Parietal lobe (tissue), 2 donors: ENCODE measurements around the gene SHISA8. TPM values are rescaled to one million over a fixed set of nuclear protein-coding genes. Genes with fewer than 3 reads are reported as not detected.
A peak's percentile ranks its signal among the peaks of the same experiment; 100 is the strongest.

Experiments used
- small RNA-seq: library from RNA; depleted of rRNA; stranded (forward); fragments of <200 nt; gene quantifications from one replicate; pipeline ENCODE3, GENCODE V24; 2014; ENCODE audit warnings: low replicate concordance
- total RNA-seq: library from RNA; depleted of rRNA; stranded (reverse); fragments of >200 nt; gene quantifications from one replicate; pipeline ENCODE4 v1.2.3, GENCODE V29; 2014

The SHISA8 gene
- total RNA-seq, result not detected

GRCh38 chr22:41915035-41915785 lies at the start of gene SHISA8:
SHISA8 (minus strand) TSS chr22:41915074; CDS start chr22:41914667, 407 bp downstream.

GRCh38 chr22:41951898-41952474 lies 37.1 kb upstream of the SHISA8 start, which contains the start of gene SMIM45:
SMIM45 (plus strand) TSS chr22:41952150.

GRCh38 chr22:41946629-41947423 lies 32.0 kb upstream of the SHISA8 start, which contains the start of gene CENPM:
CENPM (minus strand) TSS chr22:41947152; CDS start chr22:41947076, 76 bp downstream.

Small RNAs within 50 kb of the gene (small RNA-seq; reads per million reads assigned to genes)
- 1.6 reads per million, percentile 78 among the genes with 10 or more reads in this experiment for gene MIR33A

Other genes with a start within 250 kb of the SHISA8 start
- gene SNU13, start 226.2 kb downstream of the SHISA8 start, total RNA-seq, result 68.9 TPM
- gene MEI1, start 215.6 kb downstream of the SHISA8 start, total RNA-seq, result not detected
- 11.0 TPM for gene CCDC134, start 114.4 kb downstream of the SHISA8 start, total RNA-seq
- gene SREBF2, start 82.0 kb downstream of the SHISA8 start, total RNA-seq, result 132 TPM
- gene TNFRSF13C, start 11.7 kb upstream of the SHISA8 start, total RNA-seq, result under 0.01 TPM
- 8.5 TPM for gene CENPM, start 32.1 kb upstream of the SHISA8 start, total RNA-seq
- 227 TPM for gene SEPTIN3, start 54.4 kb upstream of the SHISA8 start, total RNA-seq
- 14.4 TPM for gene WBP2NL, start 83.7 kb upstream of the SHISA8 start, total RNA-seq
- 12.8 TPM for gene NAGA, start 155.7 kb upstream of the SHISA8 start, total RNA-seq
- gene PHETA2, start 159.2 kb upstream of the SHISA8 start, total RNA-seq, result 2.8 TPM
- 19.4 TPM for gene SMDT1, start 164.6 kb upstream of the SHISA8 start, total RNA-seq
- 34.7 TPM for gene NDUFA6, start 175.7 kb upstream of the SHISA8 start, total RNA-seq
- 7.2 TPM for gene CYP2D6, start 215.7 kb upstream of the SHISA8 start, total RNA-seq